GM12891 (cell line): ENCODE results near the gene RPS6KA2.

Source experiments
- PAX5 ChIP-seq: IDR thresholded peaks from 2 replicates; pipeline ENCODE4 v1.6.1; 2011; ENCODE audit warnings: low read length, moderate library complexity, mild to moderate bottlenecking; ENCODE audit not compliant: insufficient read depth, severe bottlenecking
- POLR2A ChIP-seq: IDR thresholded peaks from 2 replicates; pipeline ENCODE4 v1.6.1; 2011; ENCODE audit warnings: low read depth, low read length, control low read depth
- POLR2AphosphoS5 ChIP-seq: IDR thresholded peaks from 2 replicates; pipeline ENCODE4 v1.6.1; 2011; ENCODE audit warnings: low read depth, low read length, control low read depth
- POU2F2 ChIP-seq: IDR thresholded peaks from 2 replicates; pipeline ENCODE4 v1.6.1; 2011; ENCODE audit warnings: low read depth, mild to moderate bottlenecking, control low read depth, low read length, moderate library complexity
- SPI1 ChIP-seq: IDR thresholded peaks from 2 replicates; pipeline ENCODE4 v1.6.1; 2011; ENCODE audit warnings: low read depth, low read length, control low read depth
- TAF1 ChIP-seq: IDR thresholded peaks from 2 replicates; pipeline ENCODE4 v1.6.1; 2011; ENCODE audit warnings: low read depth, low read length, control low read depth

DNA sequence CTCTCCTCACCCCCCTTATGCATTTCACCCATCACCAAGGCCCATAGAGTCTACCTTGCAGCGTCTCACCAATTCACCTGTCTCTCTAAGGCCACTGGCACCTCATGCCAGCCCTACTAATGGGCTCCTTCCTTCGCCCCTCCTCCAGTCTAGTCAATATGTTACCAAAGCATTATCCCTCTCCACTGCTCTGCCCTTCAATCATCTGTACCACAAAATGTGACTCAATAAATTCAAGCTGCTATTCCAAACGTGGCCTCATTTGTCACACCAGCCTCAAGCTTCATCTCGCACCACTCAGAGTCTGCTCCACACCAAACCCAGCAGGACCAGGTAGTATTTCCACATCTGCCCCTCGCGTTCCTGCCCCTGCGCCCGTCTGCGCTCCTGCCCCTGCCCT, 21.8 kb upstream of the RPS6KA2 start:
- TF ChIP-seq TAF1: no peak
- TF ChIP-seq PAX5: no peak
- TF ChIP-seq POLR2AphosphoS5: no peak
- TF ChIP-seq POLR2A: no peak
- TF ChIP-seq SPI1: no peak
- TF ChIP-seq POU2F2: no peak
